GM12865 (cell line): Measurements from ENCODE around the gene DSP.

Experiments used
- DNase-seq: peaks from one replicate; pipeline ENCODE4 v3.0.0; 2010; ENCODE audit warnings: low read depth
- H3K4me3 ChIP-seq: 2 replicates; pipeline ENCODE4 v1.5.1; 2011; ENCODE audit warnings: mild to moderate bottlenecking, low read depth, low read length, control low read depth
- CTCF ChIP-seq: IDR thresholded peaks from 2 replicates; pipeline ENCODE4 v1.5.1; 2011; ENCODE audit warnings: low read length, control low read depth, low read depth, inconsistent platforms; ENCODE audit not compliant: insufficient read depth; ENCODE audit errors: missing control alignments

Gene DSP

DNA sequence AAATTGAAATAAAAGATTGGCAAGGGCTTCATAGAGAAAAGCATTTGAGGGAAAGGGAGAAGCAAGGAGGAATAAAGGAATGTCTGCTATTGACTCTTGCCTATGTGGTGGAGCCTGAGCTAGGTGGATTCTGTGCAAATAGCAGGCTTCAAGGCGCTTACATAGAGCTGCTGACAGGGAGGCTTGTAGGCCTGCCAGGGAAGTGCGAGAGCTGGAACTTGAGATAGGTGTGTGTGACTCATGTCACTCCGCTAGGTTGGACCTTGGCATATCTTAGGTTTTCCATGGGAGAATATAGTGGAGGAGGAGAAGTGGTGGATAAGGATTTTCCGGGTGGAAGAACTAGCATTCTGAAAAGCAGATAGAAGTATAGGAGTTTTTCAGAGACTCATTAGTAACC, 62.5 kb downstream of the DSP start:
- H3K4me3 ChIP-seq, result no peak overlapping the region
- no peak for DNase-seq
- TF ChIP-seq CTCF, result no peak

GRCh38 chr6:7604506-7604905, 63.0 kb downstream of the DSP start:
- no peak for TF ChIP-seq CTCF
- no peak overlapping the region for H3K4me3 ChIP-seq
- peak; percentile 19 for DNase-seq

DNA sequence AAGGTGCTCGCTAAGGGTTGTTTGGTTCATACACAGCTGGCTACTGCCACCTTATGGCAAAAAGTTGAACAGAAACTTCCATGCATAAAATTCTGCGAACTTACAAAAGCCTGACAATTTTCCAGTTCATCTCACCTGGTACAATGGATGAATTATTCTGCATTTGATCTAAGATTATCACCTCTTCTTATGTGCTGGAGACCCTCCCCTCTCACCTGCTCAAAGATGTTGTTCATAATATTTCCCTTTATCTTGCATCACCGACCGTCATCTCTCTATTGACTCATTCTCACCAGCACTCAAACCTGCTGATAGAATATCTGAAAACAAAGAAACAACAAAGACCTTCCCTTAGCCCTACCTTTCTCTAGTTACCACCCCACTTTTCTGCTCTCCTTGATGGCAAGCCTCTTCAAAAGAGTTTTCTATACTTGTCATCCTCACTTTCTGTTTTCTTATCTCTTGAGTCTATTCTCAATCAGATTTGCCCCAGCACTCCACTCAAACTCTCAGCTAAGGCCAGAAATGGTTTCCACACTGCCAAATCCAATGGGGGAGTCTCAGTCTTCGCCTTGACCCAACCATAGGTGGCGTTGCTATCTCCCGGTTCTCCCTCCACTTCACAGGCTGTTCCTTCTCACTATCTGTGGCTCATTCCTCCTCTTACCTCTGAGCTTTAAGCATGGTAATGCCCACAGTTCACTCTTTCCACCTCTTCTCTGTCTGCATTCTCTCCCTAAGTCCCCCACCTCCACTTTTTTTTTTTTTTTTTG, 74.3 kb downstream of the DSP start:
- peak; percentile 67 for DNase-seq
- H3K4me3 ChIP-seq, result no peak overlapping the region
- TF ChIP-seq CTCF, result peak; percentile 67

GRCh38 chr6:7617801-7618764, 76.6 kb downstream of the DSP start:
- peak; percentile 66 for DNase-seq
- no peak for TF ChIP-seq CTCF
- H3K4me3 ChIP-seq, result no peak overlapping the region

GRCh38 chr6:7621761-7622160, 80.3 kb downstream of the DSP start:
- H3K4me3 ChIP-seq, result no peak overlapping the region
- no peak for TF ChIP-seq CTCF
- DNase-seq, result no peak

- no peak for TF ChIP-seq CTCF
- no peak overlapping the region for H3K4me3 ChIP-seq
- no peak for DNase-seq
Observed at GRCh38 chr6:7624796-7625710, 83.6 kb downstream of the DSP start.
